ENCODE data around the gene PTCRA. TPM values are rescaled to one million over a fixed set of nuclear protein-coding genes. Genes with fewer than 3 reads are reported as not detected.
A peak's percentile ranks its signal among the peaks of the same experiment; 100 is the strongest.

The PTCRA gene
- total and polyA plus RNA-seq, 2 experiments from 2014 or later = not detected

DNA sequence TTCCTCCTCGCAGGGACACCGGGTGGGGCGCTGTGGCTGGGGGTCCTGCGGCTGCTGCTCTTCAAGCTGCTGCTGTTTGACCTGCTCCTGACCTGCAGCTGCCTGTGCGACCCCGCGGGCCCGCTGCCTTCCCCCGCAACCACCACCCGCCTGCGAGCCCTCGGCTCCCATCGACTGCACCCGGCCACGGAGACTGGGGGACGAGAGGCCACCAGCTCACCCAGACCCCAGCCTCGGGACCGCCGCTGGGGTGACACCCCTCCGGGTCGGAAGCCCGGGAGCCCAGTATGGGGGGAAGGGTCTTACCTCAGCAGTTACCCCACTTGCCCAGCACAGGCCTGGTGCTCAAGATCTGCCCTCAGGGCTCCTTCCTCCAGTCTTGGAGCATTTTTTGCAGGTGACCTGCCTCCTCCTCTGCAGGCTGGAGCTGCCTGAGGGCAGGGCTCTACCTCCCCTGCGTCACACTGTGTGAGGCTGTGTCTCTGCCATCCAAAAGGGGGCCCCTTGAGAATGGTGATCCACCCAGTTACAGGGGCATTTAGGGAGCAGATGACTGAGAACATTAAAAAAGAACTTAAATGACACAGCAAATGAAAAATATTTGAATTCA, 9.5 kb downstream of the PTCRA start:
- H3K36me3 ChIP-seq = no peaks in the 10 kb centered on the region
- H3K27ac ChIP-seq = no peak overlapping the region
- peaks cover under 1% of the 10 kb centered on the region for H3K4me1 ChIP-seq (ENCODE audit: low read depth)
- no peaks in the 10 kb centered on the region for H3K27me3 ChIP-seq
- TF ChIP-seq, protein P1, sequence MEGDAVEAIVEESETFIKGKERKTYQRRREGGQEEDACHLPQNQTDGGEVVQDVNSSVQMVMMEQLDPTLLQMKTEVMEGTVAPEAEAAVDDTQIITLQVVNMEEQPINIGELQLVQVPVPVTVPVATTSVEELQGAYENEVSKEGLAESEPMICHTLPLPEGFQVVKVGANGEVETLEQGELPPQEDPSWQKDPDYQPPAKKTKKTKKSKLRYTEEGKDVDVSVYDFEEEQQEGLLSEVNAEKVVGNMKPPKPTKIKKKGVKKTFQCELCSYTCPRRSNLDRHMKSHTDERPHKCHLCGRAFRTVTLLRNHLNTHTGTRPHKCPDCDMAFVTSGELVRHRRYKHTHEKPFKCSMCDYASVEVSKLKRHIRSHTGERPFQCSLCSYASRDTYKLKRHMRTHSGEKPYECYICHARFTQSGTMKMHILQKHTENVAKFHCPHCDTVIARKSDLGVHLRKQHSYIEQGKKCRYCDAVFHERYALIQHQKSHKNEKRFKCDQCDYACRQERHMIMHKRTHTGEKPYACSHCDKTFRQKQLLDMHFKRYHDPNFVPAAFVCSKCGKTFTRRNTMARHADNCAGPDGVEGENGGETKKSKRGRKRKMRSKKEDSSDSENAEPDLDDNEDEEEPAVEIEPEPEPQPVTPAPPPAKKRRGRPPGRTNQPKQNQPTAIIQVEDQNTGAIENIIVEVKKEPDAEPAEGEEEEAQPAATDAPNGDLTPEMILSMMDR (IDR thresholded peaks at IDR 0.05; ENCODE audit: low read depth, low read length) = no peak
- H3K9me3 ChIP-seq (ENCODE audit: low read depth) = no peaks in the 10 kb centered on the region
- no peak for DNase-seq (ENCODE audit: low read depth in 1 of 2, low spot score in 1 of 2)
- H3K4me3 ChIP-seq = no peak overlapping the region

DNA sequence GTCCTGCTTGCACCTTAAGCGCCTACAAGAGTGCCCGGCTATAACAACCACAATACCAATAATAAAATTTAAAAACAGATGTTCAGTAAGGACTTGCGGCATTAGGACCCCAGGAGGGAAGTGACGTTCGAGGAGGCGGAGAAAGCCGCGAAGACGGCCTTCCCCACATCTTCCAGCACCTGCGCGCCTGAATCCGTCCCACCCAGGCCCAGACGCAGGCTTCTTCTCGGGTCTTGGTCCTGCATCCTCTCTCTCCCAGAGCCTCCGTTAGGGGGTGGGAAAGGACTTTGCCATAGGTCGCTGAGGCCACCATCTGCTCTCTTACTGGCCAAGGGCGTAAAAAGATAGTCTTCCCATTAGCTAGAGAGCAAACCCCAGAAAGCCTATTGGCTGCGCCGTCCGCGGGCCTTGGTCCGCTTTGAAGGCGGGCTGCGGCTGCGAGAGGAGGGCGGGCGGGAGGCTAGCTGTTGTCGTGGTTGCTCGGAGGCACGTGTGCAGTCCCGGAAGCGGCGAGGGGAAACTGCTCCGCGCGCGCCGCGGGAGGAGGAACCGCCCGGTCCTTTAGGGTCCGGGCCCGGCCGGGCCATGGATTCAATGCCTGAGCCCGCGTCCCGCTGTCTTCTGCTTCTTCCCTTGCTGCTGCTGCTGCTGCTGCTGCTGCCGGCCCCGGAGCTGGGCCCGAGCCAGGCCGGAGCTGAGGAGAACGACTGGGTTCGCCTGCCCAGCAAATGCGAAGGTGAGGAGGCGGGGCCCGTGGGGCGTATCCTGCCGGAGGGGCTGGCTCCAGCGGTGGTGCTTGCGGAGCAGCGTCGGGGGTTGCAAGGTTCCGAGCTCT, 13.3 kb downstream of the PTCRA start, which contains the start of gene CNPY3:
Gene CNPY3, plus strand, starts transcription at position 495 of the 835 bp plus-strand sequence. Its CDS starts 91 bp downstream, at position 586.
- TF ChIP-seq, protein P1 (IDR thresholded peaks at IDR 0.05; ENCODE audit: low read depth, low read length) = peak; percentile 9
- peak; percentile 96 to 98 for DNase-seq (ENCODE audit: low read depth in 1 of 2, low spot score in 1 of 2)
- peaks cover 7% of the 10 kb centered on the region for H3K4me1 ChIP-seq (ENCODE audit: low read depth)
- no peaks in the 10 kb centered on the region for H3K9me3 ChIP-seq (ENCODE audit: low read depth)
- peak within 1 kb of the TSS; percentile 77 for H3K27ac ChIP-seq
- peak within 1 kb of the TSS; percentile 57 for H3K4me3 ChIP-seq
- H3K27me3 ChIP-seq = no peaks in the 10 kb centered on the region
- peaks cover 2% of the 10 kb centered on the region for H3K36me3 ChIP-seq

DNA sequence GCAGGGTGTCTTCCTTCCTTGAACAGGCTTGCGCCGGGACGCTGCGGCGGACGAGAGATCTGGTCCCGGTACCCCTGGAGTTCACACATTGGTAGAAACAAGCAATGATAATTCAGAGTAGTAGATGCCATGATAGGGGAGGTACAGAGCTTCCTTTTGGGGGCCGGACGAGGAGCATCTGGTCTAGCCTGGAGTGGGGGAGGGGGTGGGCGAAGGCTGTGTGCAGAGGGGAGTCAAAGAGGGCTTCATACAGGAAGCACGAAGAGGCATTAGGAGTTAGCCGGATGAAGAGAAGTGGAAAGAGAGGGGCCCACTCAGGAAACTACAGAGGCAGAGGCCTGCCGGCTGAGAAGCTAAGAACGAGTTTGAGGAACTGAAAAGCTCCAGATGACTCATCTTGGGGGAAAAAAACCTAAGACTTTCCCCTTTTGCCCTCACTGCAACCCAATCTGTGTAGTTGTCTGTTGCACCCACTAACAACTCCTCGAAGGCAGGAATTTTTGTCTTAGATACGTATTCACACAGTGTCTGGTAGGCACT, 14.0 kb downstream of the PTCRA start:
- Histone ChIP-seq H3K27ac (peak overlapping the region; percentile 77), H3K27me3 (no peaks in the 10 kb centered on the region), H3K4me3 (peak overlapping the region; percentile 57), H3K4me1 (ENCODE audit: low read depth) (peaks cover 7% of the 10 kb centered on the region), H3K9me3 (ENCODE audit: low read depth) (no peaks in the 10 kb centered on the region), H3K36me3 (peaks cover 9% of the 10 kb centered on the region)
- TF ChIP-seq, protein P1 (IDR thresholded peaks at IDR 0.05; ENCODE audit: low read depth, low read length) = no peak
- peak; percentile 67 to 68 for DNase-seq (ENCODE audit: low read depth in 1 of 2, low spot score in 1 of 2)

DNA sequence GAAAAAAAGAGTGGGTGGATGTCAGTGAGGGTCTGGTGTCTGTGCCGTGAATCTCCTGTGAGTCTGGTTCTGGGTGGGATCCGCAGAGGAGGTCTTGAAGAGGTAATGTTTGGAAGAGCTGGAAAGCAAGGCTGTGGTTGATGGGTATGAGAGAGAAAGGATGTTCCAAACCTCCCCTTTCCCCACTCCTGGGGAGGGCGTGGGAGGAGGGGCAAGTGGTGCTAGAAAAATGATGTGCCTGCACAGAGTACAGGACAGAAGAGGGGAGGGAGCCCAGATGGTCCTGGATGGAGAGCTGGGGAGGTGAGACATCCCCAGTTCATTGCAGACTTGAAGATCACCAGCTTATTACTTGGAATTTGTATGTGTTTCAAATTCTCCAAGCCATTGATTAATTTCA, 16.6 kb downstream of the PTCRA start:
- H3K4me3 ChIP-seq = no peak overlapping the region
- DNase-seq (ENCODE audit: low read depth in 1 of 2, low spot score in 1 of 2) = no peak
- no peak overlapping the region for H3K27ac ChIP-seq
- TF ChIP-seq, protein P1 (IDR thresholded peaks at IDR 0.05; ENCODE audit: low read depth, low read length) = no peak
- H3K36me3 ChIP-seq = peaks cover 25% of the 10 kb centered on the region
- peaks cover 7% of the 10 kb centered on the region for H3K4me1 ChIP-seq (ENCODE audit: low read depth)
- no peaks in the 10 kb centered on the region for H3K27me3 ChIP-seq
- no peaks in the 10 kb centered on the region for H3K9me3 ChIP-seq (ENCODE audit: low read depth)

DNA sequence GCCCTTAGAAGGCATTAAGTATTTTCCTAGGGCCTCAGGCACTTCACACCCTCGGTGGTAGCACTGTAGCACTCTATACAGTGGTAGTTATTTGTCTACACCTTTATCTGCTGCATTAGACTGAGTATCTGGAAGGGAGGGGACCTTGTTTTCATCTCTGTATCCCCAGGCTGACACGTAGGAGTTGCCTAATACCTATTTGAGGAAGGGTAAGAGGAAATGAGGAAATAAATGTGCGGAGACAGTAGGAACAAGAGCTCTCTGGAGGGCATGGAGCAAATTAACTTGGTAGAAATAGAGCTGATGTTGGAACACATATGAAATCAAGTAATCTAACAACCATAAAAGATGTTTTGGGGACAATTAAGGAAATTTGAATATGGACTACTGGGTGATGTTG, 17.4 kb downstream of the PTCRA start:
- peaks cover 7% of the 10 kb centered on the region for H3K4me1 ChIP-seq (ENCODE audit: low read depth)
- TF ChIP-seq, protein P1 (IDR thresholded peaks at IDR 0.05; ENCODE audit: low read depth, low read length) = no peak
- DNase-seq (ENCODE audit: low read depth in 1 of 2, low spot score in 1 of 2) = peak in 1 of 2 donors; percentile 41
- no peaks in the 10 kb centered on the region for H3K9me3 ChIP-seq (ENCODE audit: low read depth)
- H3K4me3 ChIP-seq = no peak overlapping the region
- H3K36me3 ChIP-seq = peaks cover 26% of the 10 kb centered on the region
- H3K27ac ChIP-seq = no peak overlapping the region
- no peaks in the 10 kb centered on the region for H3K27me3 ChIP-seq

Measured in cardiac muscle cell (in vitro differentiated cells and primary cell).